ENCODE results near the gene FABP6. TPM values are rescaled to one million over a fixed set of nuclear protein-coding genes. Genes with fewer than 3 reads are reported as not detected.
"Not testable (repeated sequence)": the region's sequence is repeated elsewhere in the genome, so short reads cannot be mapped to it uniquely, and the experiment has no call there.

FABP6 gene
- total RNA-seq, 1 experiment from 2014 or later: 2.9 TPM

GRCh38 chr5:160188141-160189015 is 40.9 kb upstream of the FABP6 start (continued):
- TF ChIP-seq ZNF121 (CRISPR knock-in tag; IDR thresholded peaks at IDR 0.05) (peak; percentile 63; the same call in 1 of the 2 replicates), E2F1 (CRISPR knock-in tag; IDR thresholded peaks at IDR 0.05) (no peak), GTF2I (CRISPR knock-in tag; conservative IDR thresholded peaks at IDR 0.05) (peak; percentile 96), SMAD3 (CRISPR knock-in tag; IDR thresholded peaks at IDR 0.05; ENCODE audit: borderline replicate concordance) (no peak), ZNF138 (CRISPR knock-in tag; conservative IDR thresholded peaks at IDR 0.05) (no peak), AFF4 (CRISPR knock-in tag; IDR thresholded peaks at IDR 0.05; ENCODE audit: borderline replicate concordance) (no peak), ZNF532 (CRISPR knock-in tag; IDR thresholded peaks at IDR 0.05; ENCODE audit: borderline replicate concordance) (peak; percentile 38; the same call in 1 of the 2 replicates), SP1 (CRISPR knock-in tag; conservative IDR thresholded peaks at IDR 0.05) (peak; percentile 41; the same call in 1 of the 2 replicates)

GRCh38 chr5:160192424-160192823 is 36.9 kb upstream of the FABP6 start:
- Mint-ChIP-seq H3K4me1 (peaks cover 12% of the 10 kb centered on the region), H3K9me3 (peaks cover 9% of the 10 kb centered on the region), H3K27ac (peak overlapping the region; percentile 68; the same call in 1 of the 2 replicates), H3K4me3 (no peak overlapping the region), H3K27me3 (ENCODE audit: low read depth) (peaks cover 3% of the 10 kb centered on the region; the same call in 1 of the 2 replicates), H3K36me3 (peaks cover 3% of the 10 kb centered on the region)
- POLR2A ChIA-PET: no interaction called here
- DNase-seq (ENCODE audit: low spot score) (no peak), ATAC-seq (no peak)
- TF ChIP-seq NR1H2 (CRISPR knock-in tag; IDR thresholded peaks at IDR 0.05): no peak
- TF ChIP-seq IRF1 (CRISPR knock-in tag; IDR thresholded peaks at IDR 0.05): no peak
- CTCF ChIA-PET: interaction anchor here (0.9 kb wide), 1 partner anchor 199 kb away, joined by 3 read pairs; no protein-coding TSS in a partner anchor

GRCh38 chr5:160193076-160193475 is 36.2 kb upstream of the FABP6 start:
- POLR2A ChIA-PET; H3K9me3 Mint-ChIP-seq; DNase-seq (ENCODE audit: low spot score); H3K27me3 Mint-ChIP-seq (ENCODE audit: low read depth); H3K4me3 Mint-ChIP-seq; H3K36me3 Mint-ChIP-seq; ATAC-seq: not testable (repeated sequence)
- peak; percentile 75 for TF ChIP-seq ZNF317 (CRISPR knock-in tag; IDR thresholded peaks at IDR 0.05; ENCODE audit: borderline replicate concordance, low read depth)
- peaks cover 18% of the 10 kb centered on the region for H3K4me1 Mint-ChIP-seq
- H3K27ac Mint-ChIP-seq: peak overlapping the region; percentile 85
- CTCF ChIA-PET: interaction anchor here (0.9 to 3.1 kb wide), 2 partner anchors 112 to 199 kb away, joined by 3 to 10 read pairs; no protein-coding TSS in a partner anchor

GRCh38 chr5:160193790-160194189 is 35.5 kb upstream of the FABP6 start:
- DNase-seq (ENCODE audit: low spot score); POLR2A ChIA-PET; H3K36me3 Mint-ChIP-seq; H3K4me3 Mint-ChIP-seq; H3K27ac Mint-ChIP-seq; ATAC-seq; H3K27me3 Mint-ChIP-seq (ENCODE audit: low read depth); H3K9me3 Mint-ChIP-seq: not testable (repeated sequence)
- CTCF ChIA-PET: interaction anchor here (1.5 to 3.1 kb wide), 2 partner anchors 113 to 151 kb away, joined by 4 to 10 read pairs; no protein-coding TSS in a partner anchor
- peaks cover 23% of the 10 kb centered on the region for H3K4me1 Mint-ChIP-seq
